Trophoblast cell (in vitro differentiated cells and primary cell): Measurements from ENCODE around the gene NHSL2.

ENCODE experiments used
- DNase-seq, 2 donors: peaks; one replicate each; pipeline ENCODE4 v3.0.0-alpha.2; 2016
- H2AFZ ChIP-seq: 2 replicates; pipeline ENCODE4 v1.6.1; 2013; ENCODE audit warnings: low read length, moderate library complexity, mild to moderate bottlenecking; ENCODE audit not compliant: insufficient read depth, poor library complexity
- H2AK5ac ChIP-seq: 2 replicates; pipeline ENCODE4 v1.6.1; 2013; ENCODE audit warnings: mild to moderate bottlenecking, low read length
- H2BK120ac ChIP-seq: 2 replicates; pipeline ENCODE4 v1.6.1; 2013; ENCODE audit warnings: low read length, mild to moderate bottlenecking, moderate library complexity; ENCODE audit not compliant: insufficient read depth, poor library complexity
- H2BK12ac ChIP-seq: 2 replicates; pipeline ENCODE4 v1.6.1; 2013; ENCODE audit warnings: mild to moderate bottlenecking, low read length, moderate library complexity
- H2BK5ac ChIP-seq: 2 replicates; pipeline ENCODE4 v1.6.1; 2013; ENCODE audit warnings: low read length, low read depth, moderate library complexity, mild to moderate bottlenecking; ENCODE audit not compliant: poor library complexity
- H3K14ac ChIP-seq: 2 replicates; pipeline ENCODE4 v1.6.1; 2013; ENCODE audit warnings: mild to moderate bottlenecking, low read length
- H3K18ac ChIP-seq: 2 replicates; pipeline ENCODE4 v1.6.1; 2013; ENCODE audit warnings: mild to moderate bottlenecking, low read length
- H3K23ac ChIP-seq: 2 replicates; pipeline ENCODE4 v1.6.1; 2013; ENCODE audit warnings: low read length
- H3K27ac ChIP-seq: 2 replicates; pipeline ENCODE4 v1.5.1; 2013; ENCODE audit warnings: low read depth, mild to moderate bottlenecking, inconsistent platforms, low read length, moderate library complexity
- H3K27me3 ChIP-seq: 2 replicates; pipeline ENCODE4 v1.6.1; 2013; ENCODE audit warnings: inconsistent platforms, mild to moderate bottlenecking, low read length, moderate library complexity; ENCODE audit not compliant: insufficient read depth
- H3K36me3 ChIP-seq, 2 experiments: 1 replicate in 1 of 2; 2 replicates in 1 of 2; pipeline ENCODE4 v1.6.1; 2013; ENCODE audit warnings: low read length in 2 of 2, mild to moderate bottlenecking in 2 of 2, moderate library complexity in 1 of 2; ENCODE audit not compliant: insufficient read depth in 2 of 2, control insufficient read depth in 1 of 2
- H3K4ac ChIP-seq: 2 replicates; pipeline ENCODE4 v1.6.1; 2013; ENCODE audit warnings: low read depth, mild to moderate bottlenecking, low read length, moderate library complexity
- H3K4me1 ChIP-seq, 2 experiments: 1 replicate in 1 of 2; 2 replicates in 1 of 2; pipeline ENCODE4 v1.6.1; 2013; ENCODE audit warnings: low read length in 2 of 2, mild to moderate bottlenecking in 2 of 2, moderate library complexity in 1 of 2; ENCODE audit not compliant: insufficient read depth in 2 of 2, control insufficient read depth in 1 of 2
- H3K4me2 ChIP-seq: 2 replicates; pipeline ENCODE4 v1.6.1; 2013; ENCODE audit warnings: inconsistent platforms, mild to moderate bottlenecking, low read length, moderate library complexity
- H3K4me3 ChIP-seq: 2 replicates; pipeline ENCODE4 v1.5.1; 2013; ENCODE audit warnings: mild to moderate bottlenecking, low read depth, low read length, inconsistent platforms
- H3K79me1 ChIP-seq: one replicate; pipeline ENCODE4 v1.6.1; 2013; ENCODE audit warnings: low read length
- H3K79me2 ChIP-seq: 2 replicates; pipeline ENCODE4 v1.6.1; 2013; ENCODE audit warnings: low read length, mild to moderate bottlenecking; ENCODE audit not compliant: control insufficient read depth, insufficient read depth, poor library complexity
- H3K9ac ChIP-seq: 2 replicates; pipeline ENCODE4 v1.6.1; 2013; ENCODE audit warnings: mild to moderate bottlenecking, low read length
- H3K9me3 ChIP-seq: 2 replicates; pipeline ENCODE4 v1.6.1; 2013; ENCODE audit warnings: low read depth, mild to moderate bottlenecking, control low read depth, inconsistent platforms, low read length; ENCODE audit not compliant: insufficient read depth
- H4K12ac ChIP-seq: 2 replicates; pipeline ENCODE4 v1.6.1; 2013; ENCODE audit warnings: low read depth, mild to moderate bottlenecking, low read length, moderate library complexity
- H4K8ac ChIP-seq: 2 replicates; pipeline ENCODE4 v1.6.1; 2013; ENCODE audit warnings: low read depth, mild to moderate bottlenecking, low read length, moderate library complexity
- H4K91ac ChIP-seq: one replicate; pipeline ENCODE4 v1.6.1; 2013; ENCODE audit warnings: low read depth, mild to moderate bottlenecking, low read length, moderate library complexity
- WGBS: extraction: QIAGEN DNeasy Blood & Tissue Kit; methylation state at CpG from one replicate; pipeline ENCODE4 v1.1.7; 2013; ENCODE audit warnings: missing lambda C conversion rate; ENCODE audit not compliant: insufficient read length, insufficient coverage; ENCODE audit errors: extremely low coverage; 5-methylcytosine and 5-hydroxymethylcytosine counted together

Gene NHSL2

GRCh38 chrX:71994601-71995000 lies 84.0 kb downstream of the NHSL2 start:
- no peak overlapping the region for H3K14ac ChIP-seq
- H3K9me3 ChIP-seq: peaks cover 4% of the 10 kb centered on the region
- no peak overlapping the region for H4K8ac ChIP-seq
- H3K4ac ChIP-seq: no peak overlapping the region
- H3K23ac ChIP-seq: no peak overlapping the region
- H3K79me1 ChIP-seq: no peaks in the 10 kb centered on the region
- no peak overlapping the region for H3K4me3 ChIP-seq
- H3K27me3 ChIP-seq: no peaks in the 10 kb centered on the region
- no peak overlapping the region for H4K12ac ChIP-seq
- H2BK5ac ChIP-seq: no peak overlapping the region
- H2BK120ac ChIP-seq: no peak overlapping the region
- H3K9ac ChIP-seq: no peak overlapping the region
- H2BK12ac ChIP-seq: no peak overlapping the region
- no peak overlapping the region for H3K18ac ChIP-seq
- H3K79me2 ChIP-seq: no peaks in the 10 kb centered on the region
- peaks cover 13 to 25% of the 10 kb centered on the region in 2 experiments for H3K4me1 ChIP-seq
- no peak overlapping the region for H3K4me2 ChIP-seq
- H3K36me3 ChIP-seq: peaks cover 0 to 2% of the 10 kb centered on the region in 2 experiments
- WGBS: no CpG with 5 or more reads among the region's 2 CpGs
- H3K27ac ChIP-seq: no peak overlapping the region
- no peak overlapping the region for H4K91ac ChIP-seq
- H2AK5ac ChIP-seq: no peak overlapping the region
- no peak overlapping the region for H2AFZ ChIP-seq
- no peak for DNase-seq

- Histone ChIP-seq H4K91ac (no peak overlapping the region), H3K14ac (no peak overlapping the region), H3K79me2 (no peaks in the 10 kb centered on the region), H2BK120ac (no peak overlapping the region), H3K18ac (no peak overlapping the region), H3K79me1 (no peaks in the 10 kb centered on the region), H4K8ac (no peak overlapping the region), H3K23ac (no peak overlapping the region), H2BK5ac (no peak overlapping the region), H3K36me3 (peaks cover 0 to 2% of the 10 kb centered on the region in 2 experiments), H4K12ac (no peak overlapping the region), H2AFZ (no peak overlapping the region), H3K4me2 (no peak overlapping the region), H2BK12ac (no peak overlapping the region), H3K4me3 (no peak overlapping the region), H3K27me3 (no peaks in the 10 kb centered on the region), H3K9ac (no peak overlapping the region), H3K4me1 (peaks cover 10 to 25% of the 10 kb centered on the region in 2 experiments), H3K9me3 (peaks cover 4% of the 10 kb centered on the region), H3K4ac (no peak overlapping the region), H3K27ac (no peak overlapping the region), H2AK5ac (no peak overlapping the region)
- no CpG with 5 or more reads among the region's 2 CpGs for WGBS
- no peak for DNase-seq
Measured at GRCh38 chrX:71995122-71995521, 84.5 kb downstream of the NHSL2 start.

GRCh38 chrX:71996136-71996535 lies 85.5 kb downstream of the NHSL2 start:
- H3K4me1 ChIP-seq: peaks cover 6 to 22% of the 10 kb centered on the region in 2 experiments
- DNase-seq: no peak
- no peak overlapping the region for H3K18ac ChIP-seq
- no peak overlapping the region for H2BK12ac ChIP-seq
- H3K27ac ChIP-seq: no peak overlapping the region
- peaks cover 0 to 2% of the 10 kb centered on the region in 2 experiments for H3K36me3 ChIP-seq
- H3K79me2 ChIP-seq: no peaks in the 10 kb centered on the region
- no peak overlapping the region for H3K4me3 ChIP-seq
- no peak overlapping the region for H4K91ac ChIP-seq
- H3K9ac ChIP-seq: no peak overlapping the region
- H2BK5ac ChIP-seq: no peak overlapping the region
- no peak overlapping the region for H2AFZ ChIP-seq
- no peak overlapping the region for H3K14ac ChIP-seq
- H2AK5ac ChIP-seq: no peak overlapping the region
- no peaks in the 10 kb centered on the region for H3K27me3 ChIP-seq
- no peak overlapping the region for H3K4ac ChIP-seq
- no peaks in the 10 kb centered on the region for H3K79me1 ChIP-seq
- H3K9me3 ChIP-seq: peaks cover 4% of the 10 kb centered on the region
- H4K8ac ChIP-seq: no peak overlapping the region
- WGBS: no CpG with 5 or more reads among the region's 3 CpGs
- H2BK120ac ChIP-seq: no peak overlapping the region
- no peak overlapping the region for H3K23ac ChIP-seq
- no peak overlapping the region for H4K12ac ChIP-seq
- no peak overlapping the region for H3K4me2 ChIP-seq

- H3K9me3 ChIP-seq: peaks cover 4% of the 10 kb centered on the region
- H3K27me3 ChIP-seq: no peaks in the 10 kb centered on the region
- no peak overlapping the region for H2BK12ac ChIP-seq
- H4K8ac ChIP-seq: no peak overlapping the region
- no peak overlapping the region for H3K18ac ChIP-seq
- peak overlapping the region; percentile 40 for H3K14ac ChIP-seq
- no peaks in the 10 kb centered on the region for H3K79me2 ChIP-seq
- no peak overlapping the region for H3K4me3 ChIP-seq
- no peak overlapping the region for H2BK5ac ChIP-seq
- no peaks in the 10 kb centered on the region for H3K79me1 ChIP-seq
- H3K4ac ChIP-seq: no peak overlapping the region
- DNase-seq: no peak
- H2AFZ ChIP-seq: no peak overlapping the region
- H3K27ac ChIP-seq: no peak overlapping the region
- peak overlapping the region; percentile 22 for H4K91ac ChIP-seq
- peaks cover 9 to 26% of the 10 kb centered on the region in 2 experiments for H3K4me1 ChIP-seq
- H3K4me2 ChIP-seq: no peak overlapping the region
- no CpG with 5 or more reads among the region's 6 CpGs for WGBS
- no peak overlapping the region for H3K23ac ChIP-seq
- H4K12ac ChIP-seq: no peak overlapping the region
- no peak overlapping the region for H2BK120ac ChIP-seq
- H3K36me3 ChIP-seq: peaks cover 0 to 2% of the 10 kb centered on the region in 2 experiments
- H3K9ac ChIP-seq: no peak overlapping the region
- no peak overlapping the region for H2AK5ac ChIP-seq
Measured at GRCh38 chrX:71996826-71997225, 86.2 kb downstream of the NHSL2 start.
